PFSK-1 (cell line): ENCODE results near the gene HEATR5B.

Source experiments
- FOXP2 ChIP-seq: optimal IDR thresholded peaks from 2 replicates; pipeline ENCODE3; 2011; ENCODE audit warnings: borderline replicate concordance, control low read depth, inconsistent platforms; ENCODE audit not compliant: insufficient read depth; ENCODE audit errors: extremely low read length, extremely low read depth
- POLR2AphosphoS5 ChIP-seq: IDR thresholded peaks from 2 replicates; pipeline ENCODE4 v1.6.1; 2012; ENCODE audit warnings: low read depth, mild to moderate bottlenecking, control low read depth, low read length, moderate library complexity
- REST ChIP-seq, 2 experiments: IDR thresholded peaks; 2 replicates each; pipeline versions ENCODE4 v1.6.1 to v1.8.0; 2011 to 2012; ENCODE audit warnings: low read depth in 2 of 2, low read length in 2 of 2, control low read depth in 1 of 2, inconsistent platforms in 1 of 2, mild to moderate bottlenecking in 1 of 2, moderate library complexity in 1 of 2; ENCODE audit not compliant: insufficient read depth in 1 of 2
- TAF1 ChIP-seq: IDR thresholded peaks from 2 replicates; pipeline ENCODE4 v1.6.1; 2012; ENCODE audit warnings: low read length, control low read depth, borderline replicate concordance; ENCODE audit not compliant: insufficient read depth

GRCh38 chr2:37119157-37119556 is 35.0 kb upstream of the HEATR5B start:
- TF ChIP-seq REST (IDR thresholded peaks at IDR 0.05; ENCODE audit: insufficient read depth in 1 of 2, low read depth in 2 of 2, low read length in 2 of 2) (no peak), POLR2AphosphoS5 (no peak), TAF1 (no peak), FOXP2 (no peak)
